SH-SY5Y (cell line): Measurements from ENCODE around the gene ABI3.

Experiments used
- GATA2 ChIP-seq: IDR thresholded peaks from 2 replicates; pipeline ENCODE4 v1.6.1; 2011; ENCODE audit warnings: mild to moderate bottlenecking, low read depth, low read length
- GATA3 ChIP-seq: IDR thresholded peaks from 2 replicates; pipeline ENCODE4 v1.6.1; 2011; ENCODE audit warnings: low read depth, mild to moderate bottlenecking, low read length, moderate library complexity

DNA sequence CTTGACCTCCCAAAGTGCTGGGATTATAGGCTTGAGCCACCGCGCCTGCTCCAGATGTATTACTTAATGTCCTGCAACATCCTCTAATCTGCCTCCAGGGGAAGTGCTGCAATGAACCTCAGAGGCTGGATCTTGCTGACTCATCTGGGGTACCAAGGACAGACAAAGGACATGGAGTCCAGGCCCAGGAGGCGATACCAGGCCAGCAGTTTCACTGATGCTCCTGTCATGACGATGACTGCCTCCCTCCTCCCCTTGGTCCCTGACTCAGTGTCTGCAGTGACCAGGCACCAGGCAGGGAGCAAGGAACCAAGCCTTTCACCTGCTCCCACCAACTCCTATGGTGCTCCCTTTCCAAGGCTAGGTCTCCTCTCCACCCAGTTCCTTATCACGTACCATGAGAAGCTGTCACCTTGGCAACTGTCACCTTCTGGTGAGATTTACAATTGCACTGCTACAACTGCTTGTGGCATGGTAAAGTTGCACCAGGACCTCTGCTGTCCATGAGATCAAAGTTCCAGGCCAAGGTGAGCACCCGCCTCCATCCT, 41.7 kb downstream of the ABI3 start:
- TF ChIP-seq GATA3 (no peak), GATA2 (no peak)
